ENCODE data around the gene KIF12.

DNA sequence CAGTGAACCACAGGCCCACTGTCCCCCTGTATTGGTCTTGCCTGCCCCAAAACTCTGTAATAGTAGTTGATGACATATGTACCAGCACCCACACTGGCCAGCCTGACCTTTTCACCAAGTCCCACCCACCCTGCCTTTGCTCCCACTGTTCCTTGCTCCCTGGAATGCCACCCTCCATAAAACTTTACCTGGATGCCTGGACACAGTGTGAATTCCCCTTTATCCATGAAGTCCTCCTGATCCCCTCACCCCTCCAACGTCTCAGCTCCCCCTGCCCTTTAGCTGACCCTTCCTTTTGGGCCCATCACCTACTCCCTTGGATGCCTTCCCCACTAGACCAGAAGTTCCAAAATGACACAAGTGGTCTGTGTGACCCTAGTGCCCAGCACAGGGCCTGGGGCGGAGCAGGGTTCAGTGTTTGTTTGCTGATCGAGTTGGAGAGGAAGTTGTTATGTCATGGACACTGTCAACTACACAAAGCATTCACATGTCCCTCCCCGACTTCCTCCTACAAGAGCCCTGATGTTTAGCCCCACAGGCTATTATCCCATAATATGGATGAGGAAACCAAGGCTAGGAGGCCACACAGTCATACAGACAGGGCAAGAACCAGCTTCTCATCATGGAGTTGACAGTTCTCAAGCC is 37.1 kb downstream of the KIF12 start:
- TF ChIP-seq, protein P1, sequence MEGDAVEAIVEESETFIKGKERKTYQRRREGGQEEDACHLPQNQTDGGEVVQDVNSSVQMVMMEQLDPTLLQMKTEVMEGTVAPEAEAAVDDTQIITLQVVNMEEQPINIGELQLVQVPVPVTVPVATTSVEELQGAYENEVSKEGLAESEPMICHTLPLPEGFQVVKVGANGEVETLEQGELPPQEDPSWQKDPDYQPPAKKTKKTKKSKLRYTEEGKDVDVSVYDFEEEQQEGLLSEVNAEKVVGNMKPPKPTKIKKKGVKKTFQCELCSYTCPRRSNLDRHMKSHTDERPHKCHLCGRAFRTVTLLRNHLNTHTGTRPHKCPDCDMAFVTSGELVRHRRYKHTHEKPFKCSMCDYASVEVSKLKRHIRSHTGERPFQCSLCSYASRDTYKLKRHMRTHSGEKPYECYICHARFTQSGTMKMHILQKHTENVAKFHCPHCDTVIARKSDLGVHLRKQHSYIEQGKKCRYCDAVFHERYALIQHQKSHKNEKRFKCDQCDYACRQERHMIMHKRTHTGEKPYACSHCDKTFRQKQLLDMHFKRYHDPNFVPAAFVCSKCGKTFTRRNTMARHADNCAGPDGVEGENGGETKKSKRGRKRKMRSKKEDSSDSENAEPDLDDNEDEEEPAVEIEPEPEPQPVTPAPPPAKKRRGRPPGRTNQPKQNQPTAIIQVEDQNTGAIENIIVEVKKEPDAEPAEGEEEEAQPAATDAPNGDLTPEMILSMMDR (conservative IDR thresholded peaks at IDR 0.05 in 1 of 2, IDR thresholded peaks at IDR 0.05 in 1 of 2; ENCODE audit: extremely low read depth in 1 of 2, insufficient read depth in 1 of 2, low read depth in 1 of 2, low read length in 2 of 2) = no peak
- TF ChIP-seq EZH2 (IDR thresholded peaks at IDR 0.05; ENCODE audit: borderline replicate concordance, low read length) = no peak

Measured in mammary epithelial cell (primary cell).